HG03095 (cell line): ENCODE measurements around the gene PTPRJ.

ENCODE experiments used
- ATAC-seq: cut with Tn5 transposase; IDR thresholded peaks from one replicate; pipeline ENCODE4 v1.9.1; 2021; ENCODE audit warnings: moderate library complexity; ENCODE audit not compliant: unreplicated experiment

PTPRJ gene

DNA sequence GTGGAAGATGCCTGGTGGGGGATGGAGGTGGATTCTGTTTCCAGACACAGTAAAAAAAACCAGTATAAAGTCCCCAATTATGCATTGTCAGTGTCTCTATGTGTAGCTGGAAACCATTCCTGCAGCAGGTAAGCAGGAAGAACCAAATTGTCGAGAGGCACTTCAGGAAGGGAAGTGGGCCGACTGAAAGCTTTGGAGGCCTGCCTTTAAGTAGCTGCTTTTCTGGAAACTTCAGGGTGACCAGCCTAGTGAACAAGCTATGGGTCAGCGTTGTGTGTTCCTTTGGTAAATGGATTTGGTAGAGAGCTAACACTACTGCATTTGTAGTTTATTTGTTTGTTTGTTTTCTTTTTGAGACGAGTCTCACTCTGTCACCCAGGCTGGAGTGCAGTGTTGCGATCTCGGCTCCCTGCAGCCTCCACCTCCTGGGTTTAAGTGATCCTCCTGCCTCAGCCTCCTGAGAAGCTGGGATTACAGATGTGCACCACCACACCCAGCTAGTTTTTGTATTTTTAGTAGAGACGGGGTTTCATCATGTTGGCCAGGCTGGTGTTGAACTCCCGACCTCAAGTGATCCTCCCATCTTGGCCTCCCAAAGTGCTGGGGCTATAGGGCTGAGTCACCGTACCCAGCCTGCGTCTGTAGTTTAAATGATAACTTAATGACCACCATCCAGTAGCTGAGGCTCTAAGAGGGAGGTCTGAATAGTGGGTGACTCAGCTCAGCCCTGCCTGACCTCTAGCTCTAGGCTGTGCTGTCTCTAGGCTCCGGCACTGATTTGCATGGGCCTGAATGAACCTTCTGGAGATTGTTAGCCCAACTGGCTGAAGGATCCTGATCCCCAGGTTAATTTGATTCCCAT, 12.8 kb downstream of the PTPRJ start:
- ATAC-seq: no peak

- ATAC-seq: no peak
These were observed 14.1 kb downstream of the PTPRJ start for GRCh38 chr11:47994417-47994816.

GRCh38 chr11:47995360-47995769, 15.0 kb downstream of the PTPRJ start:
- no peak for ATAC-seq

- no peak for ATAC-seq
These were observed 17.0 kb downstream of the PTPRJ start for GRCh38 chr11:47997063-47998053.

GRCh38 chr11:47998345-47998732, 18.0 kb downstream of the PTPRJ start:
- no peak for ATAC-seq

DNA sequence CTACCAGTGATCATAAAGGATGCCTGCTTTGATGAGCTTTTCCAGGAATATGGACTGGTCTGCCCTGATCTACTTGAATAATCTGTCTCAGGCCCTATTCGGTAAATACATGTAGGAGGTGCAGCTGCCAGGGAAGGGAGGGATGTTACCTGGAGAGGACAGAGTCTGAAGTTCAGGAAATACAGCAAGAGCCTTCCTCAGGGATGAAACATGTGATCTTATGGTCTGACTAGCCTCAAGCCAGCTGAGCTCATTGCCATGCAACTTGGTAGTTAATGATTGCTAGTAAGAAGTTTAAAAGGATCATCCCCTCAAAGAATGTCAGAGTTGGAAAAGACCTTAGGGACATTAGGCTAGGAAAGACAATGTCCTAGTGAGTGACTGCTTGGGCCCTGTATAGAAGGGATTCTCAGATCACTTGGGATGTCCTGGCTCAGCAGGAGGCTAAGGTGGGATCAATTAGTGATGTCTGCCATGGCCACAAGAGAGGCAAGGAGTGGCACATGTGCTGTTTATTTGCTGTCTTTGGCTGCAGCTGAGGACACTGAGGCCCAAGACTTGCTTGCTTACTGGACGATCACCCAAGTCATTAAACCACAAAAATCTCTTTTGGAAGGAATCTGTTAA, 18.5 kb downstream of the PTPRJ start:
- ATAC-seq: no peak

DNA sequence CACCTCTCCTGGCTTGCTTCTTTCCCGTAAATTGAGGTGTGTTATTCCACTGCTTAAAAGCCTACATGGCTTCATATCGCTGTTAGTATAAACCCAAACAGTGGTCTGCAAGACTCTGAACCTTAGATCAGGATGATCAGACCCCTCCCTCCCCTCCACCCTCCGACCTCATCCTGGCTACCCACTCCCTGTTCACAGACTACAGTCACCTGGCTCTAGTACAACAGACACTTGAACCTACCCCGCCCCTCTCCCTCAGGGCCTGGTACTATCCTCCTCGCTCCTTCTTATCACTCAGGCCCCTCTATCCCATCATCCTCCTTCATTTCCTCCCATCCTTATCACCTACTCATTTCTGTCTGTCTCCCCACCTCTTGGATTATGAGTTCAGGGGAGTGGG, 20.1 kb downstream of the PTPRJ start:
- no peak for ATAC-seq

DNA sequence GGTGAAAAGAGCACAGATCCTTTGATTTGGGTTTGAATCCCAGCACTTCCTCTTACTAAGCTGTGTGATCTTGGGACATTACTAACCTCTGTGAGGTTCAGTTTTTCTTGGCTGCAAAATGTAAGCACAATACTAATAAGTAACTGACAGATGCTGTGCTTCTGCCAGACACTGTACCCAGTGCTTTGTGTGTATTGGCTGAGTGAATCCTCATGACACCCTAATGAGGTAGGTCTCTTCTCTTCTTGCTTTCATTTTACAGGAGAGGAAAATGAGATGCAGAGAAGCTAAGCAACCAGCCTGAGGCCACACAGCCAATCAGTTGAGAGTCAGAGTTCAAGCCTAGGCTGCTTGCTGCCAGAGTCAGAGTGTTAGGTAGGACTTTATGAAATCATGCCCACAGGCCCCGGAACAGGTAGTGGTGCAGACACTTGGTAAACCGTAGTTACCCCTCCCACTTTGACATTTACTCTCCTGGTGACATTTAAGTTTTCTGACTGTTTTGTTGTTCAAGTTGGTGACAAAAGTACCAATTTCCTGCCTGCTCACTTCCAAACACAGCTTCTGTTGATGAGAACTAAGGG, 21.2 kb downstream of the PTPRJ start:
- peak; percentile 56 for ATAC-seq

DNA sequence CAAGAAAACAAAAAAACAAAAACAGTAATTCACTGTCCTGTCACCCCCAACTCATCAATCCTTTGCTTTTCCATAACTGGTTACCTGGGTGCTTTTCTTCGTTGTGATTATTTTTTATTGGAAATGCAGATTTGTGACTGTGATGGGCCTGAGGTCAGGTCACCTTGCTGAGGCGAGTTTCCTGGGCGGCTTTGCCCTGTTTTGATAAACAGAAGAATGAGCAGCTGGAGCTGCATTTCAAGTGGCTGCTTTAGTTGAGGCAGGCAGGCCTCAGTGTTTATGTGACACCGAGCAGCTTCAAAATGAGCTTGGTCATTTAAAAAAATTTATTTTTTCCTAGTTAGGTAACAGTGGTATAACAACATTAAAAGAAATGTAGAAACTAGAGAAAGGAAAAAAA, 22.2 kb downstream of the PTPRJ start:
- ATAC-seq: no peak

DNA sequence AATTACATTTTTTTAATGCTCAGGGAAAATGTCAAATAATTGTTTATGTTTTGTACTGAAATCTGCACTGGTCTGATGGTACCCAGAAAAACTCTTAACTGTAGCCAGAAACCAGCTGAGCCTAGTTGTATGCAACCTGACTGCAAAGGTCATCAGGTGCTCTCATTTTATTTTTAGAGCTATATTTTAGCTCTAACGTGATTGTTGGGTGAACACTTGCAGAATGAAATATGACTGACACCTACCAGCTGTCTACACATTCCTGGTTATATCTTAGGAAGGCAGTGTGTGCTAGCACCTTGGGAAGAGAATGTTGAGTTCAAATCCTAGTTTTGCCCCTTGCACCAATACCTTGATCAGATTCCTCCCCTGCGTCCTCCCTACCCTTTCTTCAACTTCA, 23.6 kb downstream of the PTPRJ start:
- ATAC-seq: no peak

DNA sequence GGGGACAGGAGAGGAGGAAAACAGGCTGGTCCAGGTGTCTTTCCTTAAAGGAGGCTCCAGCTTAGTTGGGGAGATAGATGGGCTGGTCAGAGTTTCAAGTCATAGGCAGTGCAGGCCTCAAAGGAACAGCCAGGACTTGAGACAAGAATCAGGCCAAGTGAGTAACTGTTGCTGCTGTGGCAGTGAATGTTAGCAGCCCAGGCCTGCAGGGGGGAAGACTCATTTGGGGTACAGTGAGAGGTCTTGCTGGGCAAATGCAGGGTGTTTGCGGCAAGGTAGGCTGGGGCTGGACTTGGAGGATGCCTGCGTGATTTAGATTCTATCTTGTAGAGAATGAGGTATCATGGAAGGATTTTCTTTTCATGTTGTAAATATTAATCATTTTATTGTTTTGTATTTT, 24.1 kb downstream of the PTPRJ start:
- ATAC-seq: no peak

GRCh38 chr11:48005136-48005535, 24.8 kb downstream of the PTPRJ start:
- ATAC-seq: no peak

- ATAC-seq: no peak
These were observed 25.5 kb downstream of the PTPRJ start for GRCh38 chr11:48005831-48006270.

GRCh38 chr11:48006301-48006992, 26.1 kb downstream of the PTPRJ start:
- ATAC-seq: peak; percentile 59

GRCh38 chr11:48007677-48008076, 27.3 kb downstream of the PTPRJ start:
- ATAC-seq: no peak

DNA sequence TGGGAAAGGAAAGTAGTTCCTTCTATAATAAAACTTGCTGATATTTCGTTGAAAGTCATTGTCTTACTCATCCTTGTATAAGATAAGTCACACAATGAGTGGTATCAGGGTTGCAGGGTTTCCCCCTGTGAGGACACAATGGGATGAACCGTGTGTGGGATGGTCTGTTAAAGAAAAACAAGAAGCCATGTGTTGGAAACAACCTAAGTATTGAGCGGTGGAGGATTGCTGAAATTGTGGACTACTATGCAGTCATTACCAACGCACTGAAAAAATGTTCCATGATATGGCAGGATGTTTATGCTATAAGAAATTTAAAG, 28.6 kb downstream of the PTPRJ start:
- peak; percentile 47 for ATAC-seq

GRCh38 chr11:48011102-48011797, 30.9 kb downstream of the PTPRJ start:
- no peak for ATAC-seq

- ATAC-seq: no peak
These were observed 31.5 kb downstream of the PTPRJ start for GRCh38 chr11:48011798-48012391.

GRCh38 chr11:48013269-48013901, 33.0 kb downstream of the PTPRJ start:
- peak; percentile 48 for ATAC-seq
